Activated CD4-positive, alpha-beta T cell treated with anti-CD3 and anti-CD28 coated beads, Interleukin-2, Interleukin-6, amounts not matched to agents 100 ng/mL and 50 ng/mL, durations not matched to agents 16 hours and 8 hours (primary cell): ENCODE measurements around the gene PCMT1.

Source experiments
- DNase-seq: peaks from one replicate; pipeline ENCODE4 v3.0.0-alpha.2; 2020

PCMT1 gene

DNA sequence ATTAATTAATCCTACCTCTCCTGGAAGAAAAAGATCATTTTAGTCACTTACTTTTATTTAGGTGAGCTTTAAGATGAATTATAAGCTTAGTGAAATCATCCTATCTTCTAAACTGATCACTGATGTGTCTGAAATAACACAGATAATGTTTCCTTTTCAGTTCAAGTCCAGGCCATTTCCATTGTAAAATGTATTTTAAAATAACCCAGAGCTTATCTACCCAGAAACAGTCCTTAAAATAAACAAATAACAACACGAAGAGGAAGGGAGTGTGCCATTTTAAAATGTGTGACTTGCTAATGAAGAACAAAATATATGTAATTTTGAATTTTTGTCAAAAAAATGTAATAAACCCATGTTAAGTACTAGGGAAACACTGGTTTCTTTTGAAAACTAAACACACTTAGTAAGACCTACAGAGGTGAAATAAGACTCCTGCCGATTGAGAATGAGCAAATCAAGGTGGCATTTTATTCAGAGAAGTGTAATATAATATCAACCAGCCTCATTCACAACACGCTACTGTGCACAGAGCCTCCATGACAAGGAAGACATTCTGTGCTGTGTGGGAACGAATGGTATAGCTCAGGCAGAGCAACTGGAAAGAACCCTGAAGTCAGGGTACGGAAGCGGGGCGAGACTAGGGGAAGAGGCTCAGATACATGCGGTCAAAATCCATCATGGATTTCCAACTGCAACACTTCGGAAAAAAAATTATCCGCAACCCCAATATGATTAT, 106.9 kb downstream of the PCMT1 start:
- DNase-seq: no peak

DNA sequence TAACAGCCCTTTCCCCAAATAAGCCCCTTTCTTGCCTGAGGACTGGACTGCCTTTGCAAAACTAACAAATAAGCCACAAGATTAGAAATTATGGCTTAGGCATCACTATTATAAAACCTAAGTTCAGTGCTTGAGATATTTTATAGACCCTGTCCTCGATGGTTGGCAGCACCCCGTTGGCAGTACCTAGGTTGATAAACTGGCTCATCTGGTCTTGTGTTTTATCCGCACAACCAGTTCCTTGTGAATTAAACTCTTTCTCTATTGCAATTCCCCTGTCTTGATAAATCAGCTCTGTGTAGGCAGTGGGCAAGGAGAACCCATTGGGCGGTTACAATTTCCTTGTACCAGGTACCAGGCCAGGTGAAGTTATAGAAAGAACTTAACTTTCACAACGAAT, 108.0 kb downstream of the PCMT1 start:
- no peak for DNase-seq

DNA sequence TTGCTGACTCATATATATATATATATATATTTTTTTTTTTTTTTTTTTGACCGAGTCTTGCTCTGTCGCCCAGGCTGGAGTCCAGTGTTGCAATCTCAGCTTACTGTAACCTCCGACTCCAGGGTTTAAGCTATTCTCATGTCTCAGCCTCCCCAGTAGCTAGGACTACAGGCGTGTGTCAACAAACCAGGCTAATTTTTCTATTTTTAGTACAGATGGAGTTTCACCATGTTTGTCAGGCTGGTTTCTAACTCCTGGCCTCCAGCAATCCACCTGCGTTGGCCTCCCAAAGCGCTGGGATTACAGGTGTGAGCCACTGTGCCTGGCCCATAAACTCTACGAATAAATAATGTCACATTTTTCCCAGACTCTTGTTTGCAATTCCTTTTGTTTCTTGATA, 109.8 kb downstream of the PCMT1 start:
- DNase-seq: no peak

- DNase-seq: no peak
These were observed 110.4 kb downstream of the PCMT1 start for GRCh38 chr6:149859938-149860337.

GRCh38 chr6:149860513-149860833, 110.9 kb downstream of the PCMT1 start:
- no peak for DNase-seq
